Liver (tissue), 9 donors: Measurements from ENCODE around the gene LRIG1. TPM values are rescaled to one million over a fixed set of nuclear protein-coding genes. Genes with fewer than 3 reads are reported as not detected.

Experiments
- DNase-seq: peaks from one replicate; pipeline ENCODE4 v3.0.0-alpha.2; 2017; ENCODE audit warnings: low spot score
- H3K27ac ChIP-seq, 2 donors: one replicate each; pipeline ENCODE4 v1.7.0; 2013; ENCODE audit warnings: inconsistent platforms in 2 of 2, low read length in 2 of 2, control low read depth in 1 of 2, low read depth in 1 of 2, mild to moderate bottlenecking in 1 of 2
- H3K27me3 ChIP-seq, 4 donors: one replicate each; pipeline versions ENCODE4 v1.6.1 to v1.7.0; 2013; ENCODE audit warnings: low read length in 3 of 4, inconsistent platforms in 1 of 4, mild to moderate bottlenecking in 1 of 4, moderate library complexity in 1 of 4; ENCODE audit not compliant: control insufficient read depth in 4 of 4, insufficient read depth in 4 of 4
- H3K36me3 ChIP-seq, 4 donors: one replicate each; pipeline versions ENCODE4 v1.6.1 to v1.7.0; 2013; ENCODE audit warnings: low read length in 3 of 4, mild to moderate bottlenecking in 3 of 4, low read depth in 1 of 4, moderate library complexity in 1 of 4; ENCODE audit not compliant: control insufficient read depth in 4 of 4, insufficient read depth in 3 of 4
- H3K4me1 ChIP-seq, 4 donors: one replicate each; pipeline versions ENCODE4 v1.6.1 to v1.7.0; 2013; ENCODE audit warnings: low read length in 3 of 4, mild to moderate bottlenecking in 3 of 4, moderate library complexity in 1 of 4; ENCODE audit not compliant: control insufficient read depth in 4 of 4, insufficient read depth in 4 of 4
- H3K4me3 ChIP-seq, 3 donors: one replicate each; pipeline versions ENCODE4 v1.6.1 to v1.7.0; 2013; ENCODE audit warnings: low read length in 3 of 3, control low read depth in 1 of 3, low read depth in 1 of 3, mild to moderate bottlenecking in 1 of 3
- H3K9ac ChIP-seq, 2 donors: one replicate each; pipeline ENCODE4 v1.7.0; 2013; ENCODE audit warnings: low read length in 2 of 2, mild to moderate bottlenecking in 2 of 2, moderate library complexity in 2 of 2, control low read depth in 1 of 2, low read depth in 1 of 2
- H3K9me3 ChIP-seq, 4 donors: one replicate each; pipeline versions ENCODE4 v1.6.1 to v1.7.0; 2013; ENCODE audit warnings: low read length in 3 of 4; ENCODE audit not compliant: control insufficient read depth in 4 of 4
- EGR1 ChIP-seq, 2 donors: IDR thresholded peaks; 2 replicates each; pipeline ENCODE4 v1.6.1; 2016 to 2018; ENCODE audit warnings: antibody characterized with exemption in 2 of 2, low read depth in 2 of 2
- FOXA1 ChIP-seq: IDR thresholded peaks from 2 replicates; pipeline ENCODE4 v1.6.1; 2016; ENCODE audit warnings: antibody characterized with exemption
- GABPA ChIP-seq, 2 donors: IDR thresholded peaks in 1 of 2; conservative IDR thresholded peaks in 1 of 2; 2 replicates each; pipeline ENCODE4 v1.6.1; 2016; ENCODE audit warnings: antibody characterized with exemption in 2 of 2, mild to moderate bottlenecking in 1 of 2, moderate library complexity in 1 of 2
- HNF4A ChIP-seq, 2 donors: conservative IDR thresholded peaks; 2 replicates each; pipeline ENCODE4 v1.6.1; 2016; ENCODE audit warnings: antibody characterized with exemption in 2 of 2, mild to moderate bottlenecking in 2 of 2
- HNF4G ChIP-seq: IDR thresholded peaks from 2 replicates; pipeline ENCODE4 v1.6.1; 2016; ENCODE audit warnings: antibody characterized with exemption
- JUND ChIP-seq, 2 donors: IDR thresholded peaks; 2 replicates each; pipeline ENCODE4 v1.6.1; 2016; ENCODE audit warnings: antibody characterized with exemption in 2 of 2
- MAX ChIP-seq: IDR thresholded peaks from 2 replicates; pipeline ENCODE4 v1.6.1; 2016; ENCODE audit warnings: antibody characterized with exemption
- NR2F2 ChIP-seq: IDR thresholded peaks from 2 replicates; pipeline ENCODE4 v1.6.1; 2016; ENCODE audit warnings: antibody characterized with exemption
- RAD21 ChIP-seq, 2 donors: IDR thresholded peaks; 2 replicates each; pipeline ENCODE4 v1.6.1; 2016; ENCODE audit warnings: antibody characterized with exemption in 2 of 2, mild to moderate bottlenecking in 2 of 2
- SP1 ChIP-seq: IDR thresholded peaks from 2 replicates; pipeline ENCODE4 v1.6.1; 2018; ENCODE audit warnings: antibody characterized with exemption, mild to moderate bottlenecking
- TAF1 ChIP-seq: conservative IDR thresholded peaks from 2 replicates; pipeline ENCODE4 v1.6.1; 2016; ENCODE audit warnings: antibody characterized with exemption, mild to moderate bottlenecking
- YY1 ChIP-seq: IDR thresholded peaks from 2 replicates; pipeline ENCODE4 v1.6.1; 2016; ENCODE audit warnings: antibody characterized with exemption, mild to moderate bottlenecking
- WGBS: extraction: QIAGEN DNeasy Blood & Tissue Kit; methylation state at CpG from one replicate; pipeline ENCODE4 v1.1.7; 2013; 5-methylcytosine and 5-hydroxymethylcytosine counted together
- polyA plus RNA-seq, 2 donors: library from polyadenylated mRNA; stranded (reverse) in 1 of 2; unstranded in 1 of 2; fragments of 200-250 nt in 1 of 2; fragments of >200 nt in 1 of 2; fragmentation: Nextera tagmentation in 1 of 2; extraction: Ambion mirVana in 1 of 2; gene quantifications; one replicate each; pipeline versions ENCODE4 v1.2.1 to v1.2.3, GENCODE V29; 2013 to 2015
- total RNA-seq, 2 donors: library from RNA; depleted of rRNA; stranded (reverse); fragments of >200 nt; gene quantifications; one replicate each; pipeline ENCODE4 v1.2.3, GENCODE V29; 2014
- TF ChIP-seq, protein P1 (sequence below): IDR thresholded peaks from 2 replicates; pipeline ENCODE4 v1.6.1; 2016; ENCODE audit warnings: antibody characterized with exemption, mild to moderate bottlenecking
- TF ChIP-seq, protein P2 (sequence below): IDR thresholded peaks from 2 replicates; pipeline ENCODE4 v1.6.1; 2016; ENCODE audit warnings: antibody characterized with exemption
- donor health status: healthy.
- donor health status: healthy.
- donor health status: healthy.
- donor health status: healthy.
- donor health status: healthy.

The LRIG1 gene
- total and polyA plus RNA-seq, 4 donors = 9.4 to 48.9 (median 12.9) TPM

DNA sequence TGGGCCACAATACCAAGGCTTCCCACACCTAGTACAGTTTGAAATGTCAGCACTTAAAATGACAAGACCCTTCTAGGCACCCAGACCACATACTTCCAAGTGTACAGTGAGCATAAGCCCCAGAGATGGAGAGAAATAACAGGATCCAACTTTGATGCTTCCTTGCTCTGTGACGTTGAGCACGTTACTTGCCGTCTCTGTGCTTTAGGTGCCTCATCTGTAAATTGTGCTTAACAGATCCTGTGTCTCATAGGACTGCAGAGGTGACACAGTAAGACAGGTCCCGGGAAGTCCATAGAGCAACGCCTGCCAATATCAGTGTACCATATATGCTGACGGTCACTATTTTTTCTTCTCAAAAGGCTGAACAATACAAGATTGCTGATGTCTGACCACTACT lies 59.1 kb downstream of the LRIG1 start:
- no peak for DNase-seq
- H3K27me3 ChIP-seq = no peaks in the 10 kb centered on the region
- H3K36me3 ChIP-seq = peaks cover 0 to 7% (median 0%) of the 10 kb centered on the region in 4 donors
- peaks cover 4 to 12% (median 10%) of the 10 kb centered on the region in 4 donors for H3K4me1 ChIP-seq
- no peak overlapping the region for H3K27ac ChIP-seq
- H3K9me3 ChIP-seq = no peaks in the 10 kb centered on the region
- 96% methylated on average over 6 of the region's 6 CpGs for WGBS
- no peak overlapping the region for H3K9ac ChIP-seq
- no peak for TF ChIP-seq TAF1
- TF ChIP-seq MAX = no peak
- no peak overlapping the region for H3K4me3 ChIP-seq

GRCh38 chr3:66441129-66441528 lies 59.7 kb downstream of the LRIG1 start:
- 65% methylated on average over 8 of the region's 8 CpGs for WGBS
- Histone ChIP-seq H3K36me3 (peaks cover 0 to 7% (median 0%) of the 10 kb centered on the region in 4 donors), H3K27ac (no peak overlapping the region), H3K4me1 (peaks cover 4 to 12% (median 10%) of the 10 kb centered on the region in 4 donors), H3K27me3 (no peaks in the 10 kb centered on the region), H3K4me3 (no peak overlapping the region), H3K9ac (no peak overlapping the region), H3K9me3 (no peaks in the 10 kb centered on the region)
- no peak for DNase-seq
- TF ChIP-seq SP1 (no peak), HNF4G (no peak), JUND (IDR thresholded peaks at IDR 0.05) (no peak)

DNA sequence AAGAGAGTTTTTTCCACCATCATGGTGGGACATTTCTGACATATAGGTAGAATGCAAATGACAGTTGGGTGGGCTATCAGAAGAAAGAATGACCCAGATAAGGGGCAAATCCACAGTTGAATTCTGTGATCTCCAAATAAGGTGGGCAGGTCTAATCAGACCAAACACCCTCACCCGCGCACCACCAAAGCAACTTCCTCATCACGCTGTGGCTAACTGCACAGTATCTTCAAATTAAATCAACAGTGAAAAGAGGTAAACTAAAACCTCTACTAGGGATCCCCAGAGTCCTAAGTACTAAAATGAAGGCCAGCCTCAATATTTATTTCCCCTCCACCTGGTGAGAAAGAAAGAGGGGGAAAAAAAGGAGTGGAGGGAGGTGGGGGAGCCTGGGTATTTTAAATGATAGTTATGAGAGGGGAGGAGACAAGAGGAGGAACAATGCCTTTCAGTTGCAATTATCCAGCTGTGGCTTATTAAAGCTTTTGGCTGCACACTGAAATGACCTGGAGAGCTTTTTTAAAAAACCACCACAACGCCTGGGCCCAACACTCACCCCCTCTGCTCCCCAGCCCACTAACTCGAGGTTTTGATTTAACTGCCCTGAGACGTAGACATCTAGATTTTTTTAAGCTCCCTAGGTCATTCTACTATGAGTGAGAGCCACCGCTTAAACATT lies 61.0 kb downstream of the LRIG1 start:
- Histone ChIP-seq H3K27ac (no peak overlapping the region), H3K9ac (no peak overlapping the region), H3K36me3 (peaks cover 0 to 7% (median 1%) of the 10 kb centered on the region in 4 donors), H3K4me1 (peaks cover 4 to 12% (median 10%) of the 10 kb centered on the region in 4 donors), H3K4me3 (no peak overlapping the region), H3K9me3 (no peaks in the 10 kb centered on the region), H3K27me3 (no peaks in the 10 kb centered on the region)
- DNase-seq = no peak
- TF ChIP-seq FOXA1 (no peak), EGR1 (IDR thresholded peaks at IDR 0.05; ENCODE audit: low read depth in 2 of 2) (no peak), YY1 (no peak), NR2F2 (no peak), JUND (IDR thresholded peaks at IDR 0.05) (no peak), RAD21 (IDR thresholded peaks at IDR 0.05) (no peak), HNF4A (conservative IDR thresholded peaks at IDR 0.05) (no peak), SP1 (no peak), TAF1 (no peak), GABPA (IDR thresholded peaks at IDR 0.05 in 1 of 2, conservative IDR thresholded peaks at IDR 0.05 in 1 of 2) (no peak)
- TF ChIP-seq, protein P1, sequence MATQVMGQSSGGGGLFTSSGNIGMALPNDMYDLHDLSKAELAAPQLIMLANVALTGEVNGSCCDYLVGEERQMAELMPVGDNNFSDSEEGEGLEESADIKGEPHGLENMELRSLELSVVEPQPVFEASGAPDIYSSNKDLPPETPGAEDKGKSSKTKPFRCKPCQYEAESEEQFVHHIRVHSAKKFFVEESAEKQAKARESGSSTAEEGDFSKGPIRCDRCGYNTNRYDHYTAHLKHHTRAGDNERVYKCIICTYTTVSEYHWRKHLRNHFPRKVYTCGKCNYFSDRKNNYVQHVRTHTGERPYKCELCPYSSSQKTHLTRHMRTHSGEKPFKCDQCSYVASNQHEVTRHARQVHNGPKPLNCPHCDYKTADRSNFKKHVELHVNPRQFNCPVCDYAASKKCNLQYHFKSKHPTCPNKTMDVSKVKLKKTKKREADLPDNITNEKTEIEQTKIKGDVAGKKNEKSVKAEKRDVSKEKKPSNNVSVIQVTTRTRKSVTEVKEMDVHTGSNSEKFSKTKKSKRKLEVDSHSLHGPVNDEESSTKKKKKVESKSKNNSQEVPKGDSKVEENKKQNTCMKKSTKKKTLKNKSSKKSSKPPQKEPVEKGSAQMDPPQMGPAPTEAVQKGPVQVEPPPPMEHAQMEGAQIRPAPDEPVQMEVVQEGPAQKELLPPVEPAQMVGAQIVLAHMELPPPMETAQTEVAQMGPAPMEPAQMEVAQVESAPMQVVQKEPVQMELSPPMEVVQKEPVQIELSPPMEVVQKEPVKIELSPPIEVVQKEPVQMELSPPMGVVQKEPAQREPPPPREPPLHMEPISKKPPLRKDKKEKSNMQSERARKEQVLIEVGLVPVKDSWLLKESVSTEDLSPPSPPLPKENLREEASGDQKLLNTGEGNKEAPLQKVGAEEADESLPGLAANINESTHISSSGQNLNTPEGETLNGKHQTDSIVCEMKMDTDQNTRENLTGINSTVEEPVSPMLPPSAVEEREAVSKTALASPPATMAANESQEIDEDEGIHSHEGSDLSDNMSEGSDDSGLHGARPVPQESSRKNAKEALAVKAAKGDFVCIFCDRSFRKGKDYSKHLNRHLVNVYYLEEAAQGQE = no peak
- TF ChIP-seq, protein P2, sequence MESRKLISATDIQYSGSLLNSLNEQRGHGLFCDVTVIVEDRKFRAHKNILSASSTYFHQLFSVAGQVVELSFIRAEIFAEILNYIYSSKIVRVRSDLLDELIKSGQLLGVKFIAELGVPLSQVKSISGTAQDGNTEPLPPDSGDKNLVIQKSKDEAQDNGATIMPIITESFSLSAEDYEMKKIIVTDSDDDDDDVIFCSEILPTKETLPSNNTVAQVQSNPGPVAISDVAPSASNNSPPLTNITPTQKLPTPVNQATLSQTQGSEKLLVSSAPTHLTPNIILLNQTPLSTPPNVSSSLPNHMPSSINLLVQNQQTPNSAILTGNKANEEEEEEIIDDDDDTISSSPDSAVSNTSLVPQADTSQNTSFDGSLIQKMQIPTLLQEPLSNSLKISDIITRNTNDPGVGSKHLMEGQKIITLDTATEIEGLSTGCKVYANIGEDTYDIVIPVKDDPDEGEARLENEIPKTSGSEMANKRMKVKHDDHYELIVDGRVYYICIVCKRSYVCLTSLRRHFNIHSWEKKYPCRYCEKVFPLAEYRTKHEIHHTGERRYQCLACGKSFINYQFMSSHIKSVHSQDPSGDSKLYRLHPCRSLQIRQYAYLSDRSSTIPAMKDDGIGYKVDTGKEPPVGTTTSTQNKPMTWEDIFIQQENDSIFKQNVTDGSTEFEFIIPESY = no peak
- 82% methylated on average over 7 of the region's 7 CpGs for WGBS
